Measurements from ENCODE around the gene MANSC1.

GRCh38 chr12:12376646-12377448, 26.8 kb upstream of the MANSC1 start:
- TF ChIP-seq, protein P1, sequence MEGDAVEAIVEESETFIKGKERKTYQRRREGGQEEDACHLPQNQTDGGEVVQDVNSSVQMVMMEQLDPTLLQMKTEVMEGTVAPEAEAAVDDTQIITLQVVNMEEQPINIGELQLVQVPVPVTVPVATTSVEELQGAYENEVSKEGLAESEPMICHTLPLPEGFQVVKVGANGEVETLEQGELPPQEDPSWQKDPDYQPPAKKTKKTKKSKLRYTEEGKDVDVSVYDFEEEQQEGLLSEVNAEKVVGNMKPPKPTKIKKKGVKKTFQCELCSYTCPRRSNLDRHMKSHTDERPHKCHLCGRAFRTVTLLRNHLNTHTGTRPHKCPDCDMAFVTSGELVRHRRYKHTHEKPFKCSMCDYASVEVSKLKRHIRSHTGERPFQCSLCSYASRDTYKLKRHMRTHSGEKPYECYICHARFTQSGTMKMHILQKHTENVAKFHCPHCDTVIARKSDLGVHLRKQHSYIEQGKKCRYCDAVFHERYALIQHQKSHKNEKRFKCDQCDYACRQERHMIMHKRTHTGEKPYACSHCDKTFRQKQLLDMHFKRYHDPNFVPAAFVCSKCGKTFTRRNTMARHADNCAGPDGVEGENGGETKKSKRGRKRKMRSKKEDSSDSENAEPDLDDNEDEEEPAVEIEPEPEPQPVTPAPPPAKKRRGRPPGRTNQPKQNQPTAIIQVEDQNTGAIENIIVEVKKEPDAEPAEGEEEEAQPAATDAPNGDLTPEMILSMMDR (IDR thresholded peaks at IDR 0.05) = peak; percentile 60 to 84 (median 67)
- TF ChIP-seq POLR2A (IDR thresholded peaks at IDR 0.05) = no peak
- no peak for TF ChIP-seq EP300 (IDR thresholded peaks at IDR 0.05)

Measured in sigmoid colon (tissue), 4 donors.